ENCODE measurements around the gene IER3.
A peak's percentile ranks its signal among the peaks of the same experiment; 100 is the strongest.
"Not testable (repeated sequence)": the region's sequence is repeated elsewhere in the genome, so short reads cannot be mapped to it uniquely, and the experiment has no call there.

Gene IER3

DNA sequence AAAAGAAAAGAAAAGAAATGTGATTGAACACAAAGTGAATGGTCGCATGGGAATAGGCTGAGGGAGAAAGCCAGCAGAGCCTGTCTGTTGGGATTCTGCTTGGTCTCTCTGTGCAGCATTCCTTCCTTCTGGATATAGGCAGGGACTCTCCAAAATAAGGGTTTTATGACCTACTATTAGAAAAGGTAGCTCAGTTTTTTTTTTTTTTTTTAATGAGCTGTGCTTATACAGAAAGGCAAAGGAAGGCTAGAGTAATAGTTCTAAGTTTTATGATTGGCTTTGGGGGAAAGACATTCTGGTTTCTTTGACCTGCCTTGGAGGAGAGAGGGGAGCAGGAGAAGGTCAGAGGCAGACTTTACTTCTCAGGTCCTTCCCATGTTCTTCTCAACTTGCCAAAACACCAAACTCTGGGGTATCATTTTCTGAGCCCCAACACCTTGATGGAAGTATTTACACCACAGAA is 18.8 kb upstream of the IER3 start:
- Mint-ChIP-seq H3K27ac (peak overlapping the region; percentile 91), H3K4me3 (peak overlapping the region; percentile 45), H3K36me3 (no peaks in the 10 kb centered on the region), H3K9me3 (ENCODE audit: low read depth) (no peaks in the 10 kb centered on the region), H3K4me1 (ENCODE audit: low read depth) (peaks cover 59% of the 10 kb centered on the region), H3K27me3 (no peaks in the 10 kb centered on the region)

GRCh38 chr6:30761791-30762429 is 17.6 kb upstream of the IER3 start:
- Mint-ChIP-seq H3K4me3 (no peak overlapping the region), H3K27me3 (no peaks in the 10 kb centered on the region), H3K27ac (peak overlapping the region; percentile 78), H3K36me3 (no peaks in the 10 kb centered on the region), H3K4me1 (ENCODE audit: low read depth) (peaks cover 49% of the 10 kb centered on the region), H3K9me3 (ENCODE audit: low read depth) (no peaks in the 10 kb centered on the region)

DNA sequence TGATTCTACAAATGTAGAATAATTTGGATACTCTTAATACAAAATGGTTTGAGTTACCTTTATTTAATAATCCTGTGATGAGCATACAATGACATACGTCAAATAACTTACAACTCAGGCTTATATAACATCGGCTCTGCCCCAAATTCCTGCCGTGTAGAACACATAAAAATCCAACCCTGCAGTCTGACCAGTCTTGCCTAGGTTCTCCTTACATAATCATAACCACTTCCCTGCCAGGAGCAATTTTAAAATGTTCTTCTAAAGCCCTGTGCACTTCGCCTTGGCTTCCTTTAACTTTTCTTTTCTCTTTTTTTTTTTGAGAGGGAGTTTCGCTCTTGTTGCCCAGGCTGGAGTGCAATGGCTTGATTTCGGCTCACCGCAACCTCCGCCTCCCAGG is 16.2 kb upstream of the IER3 start:
- H3K27ac Mint-ChIP-seq, result no peak overlapping the region
- peaks cover 41% of the 10 kb centered on the region for H3K4me1 Mint-ChIP-seq (ENCODE audit: low read depth)
- H3K9me3 Mint-ChIP-seq (ENCODE audit: low read depth), result no peaks in the 10 kb centered on the region
- H3K4me3 Mint-ChIP-seq, result no peak overlapping the region
- H3K36me3 Mint-ChIP-seq, result no peaks in the 10 kb centered on the region
- H3K27me3 Mint-ChIP-seq, result no peaks in the 10 kb centered on the region

DNA sequence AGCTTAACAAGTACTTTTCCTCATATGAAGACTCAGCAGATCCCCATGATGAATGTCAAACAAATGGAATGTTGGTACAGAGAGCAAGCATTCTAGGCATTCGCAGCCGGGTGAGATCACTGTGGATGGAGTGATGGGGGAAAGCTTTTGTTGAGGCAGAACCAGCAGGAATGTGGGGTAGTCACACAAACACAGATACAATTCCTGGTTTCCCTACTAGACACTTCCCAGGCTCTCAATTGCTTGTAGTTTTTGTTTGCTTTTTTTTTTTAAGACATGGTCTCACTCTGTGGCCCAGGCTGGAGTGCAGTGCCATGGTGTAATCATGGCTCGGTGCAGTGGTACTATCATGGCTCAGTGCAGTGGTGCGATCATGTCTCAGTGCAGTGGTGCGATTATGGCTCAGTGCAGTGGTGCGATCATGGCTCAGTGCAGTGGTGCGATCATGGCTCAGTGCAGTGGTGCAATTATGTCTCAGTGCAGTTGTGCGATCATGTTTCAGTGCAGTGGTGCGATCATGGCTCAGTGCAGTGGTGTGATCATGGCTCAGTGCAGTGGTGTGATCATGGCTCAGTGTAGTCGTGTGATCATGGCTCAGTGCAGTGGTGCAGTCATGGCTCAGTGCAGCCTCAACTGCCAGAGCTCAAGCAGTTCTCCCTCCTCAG is 15.4 kb upstream of the IER3 start:
- Mint-ChIP-seq H3K27ac (no peak overlapping the region), H3K36me3 (no peaks in the 10 kb centered on the region), H3K9me3 (ENCODE audit: low read depth) (no peaks in the 10 kb centered on the region), H3K4me1 (ENCODE audit: low read depth) (peaks cover 35% of the 10 kb centered on the region), H3K27me3 (no peaks in the 10 kb centered on the region), H3K4me3 (no peak overlapping the region)

- Mint-ChIP-seq H3K27me3 (no peaks in the 10 kb centered on the region), H3K27ac (no peak overlapping the region), H3K4me3 (no peak overlapping the region), H3K4me1 (ENCODE audit: low read depth) (peaks cover 21% of the 10 kb centered on the region), H3K9me3 (ENCODE audit: low read depth) (no peaks in the 10 kb centered on the region), H3K36me3 (no peaks in the 10 kb centered on the region)
Observed at GRCh38 chr6:30757261-30757904, 13.0 kb upstream of the IER3 start.

DNA sequence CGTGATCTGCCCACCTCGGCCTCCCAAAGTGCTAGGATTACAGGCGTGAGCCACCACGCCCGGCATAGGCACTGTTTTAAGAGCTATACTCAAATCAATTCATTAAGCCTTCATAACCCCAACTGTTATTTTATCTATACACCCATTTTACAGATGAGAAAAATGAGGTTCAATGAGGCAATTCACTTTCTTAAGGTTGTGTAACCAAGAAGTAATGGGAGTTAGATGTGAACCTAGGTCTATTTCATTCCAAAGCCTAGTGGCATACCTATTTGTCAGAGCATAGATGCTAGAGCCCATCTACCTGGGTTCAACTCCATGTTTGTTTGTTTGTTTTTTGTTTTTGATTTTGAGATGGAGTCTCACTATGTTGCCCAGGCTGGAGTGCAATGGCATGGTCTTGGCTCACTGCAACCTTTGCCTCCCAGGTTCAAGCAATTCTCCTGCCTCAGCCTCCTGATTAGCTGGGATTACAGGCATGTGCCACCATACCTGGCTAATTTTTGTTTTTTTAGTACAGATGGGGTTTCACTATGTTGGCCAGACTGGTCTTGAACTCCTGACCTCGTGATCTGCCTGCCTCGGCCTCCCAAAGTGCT is 12.2 kb upstream of the IER3 start:
- not testable (repeated sequence) for H3K9me3 Mint-ChIP-seq (ENCODE audit: low read depth); H3K4me3 Mint-ChIP-seq

DNA sequence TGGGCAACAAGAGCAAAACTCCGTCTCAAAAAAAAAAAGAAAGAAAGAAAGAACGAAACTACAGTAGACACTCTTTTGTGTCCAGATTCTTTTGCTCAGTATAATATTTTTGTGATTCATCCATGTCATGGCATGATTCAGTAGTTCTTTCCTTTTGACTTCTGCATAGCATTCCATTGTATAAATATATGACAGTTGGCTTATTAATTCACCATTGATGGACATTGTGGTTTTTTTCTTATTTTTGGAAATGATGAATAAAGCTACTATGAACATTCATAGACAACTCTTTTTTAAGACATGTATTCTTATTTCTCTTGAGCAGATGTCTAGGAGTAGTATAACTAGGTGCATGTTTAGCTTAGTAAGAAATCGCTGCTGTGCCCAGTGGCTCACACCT is 10.3 kb upstream of the IER3 start:
- Mint-ChIP-seq H3K9me3 (ENCODE audit: low read depth) (no peaks in the 10 kb centered on the region), H3K27ac (no peak overlapping the region), H3K4me1 (ENCODE audit: low read depth) (peaks cover 16% of the 10 kb centered on the region), H3K36me3 (no peaks in the 10 kb centered on the region), H3K27me3 (no peaks in the 10 kb centered on the region), H3K4me3 (no peak overlapping the region)

More for the DNA sequence above, 12.2 kb upstream of the IER3 start:
- H3K27ac Mint-ChIP-seq, H3K27me3 Mint-ChIP-seq, H3K36me3 Mint-ChIP-seq: not testable (repeated sequence)
- peaks cover 16% of the 10 kb centered on the region for H3K4me1 Mint-ChIP-seq (ENCODE audit: low read depth)

- Mint-ChIP-seq H3K4me1 (ENCODE audit: low read depth) (peaks cover 22% of the 10 kb centered on the region), H3K36me3 (no peaks in the 10 kb centered on the region), H3K4me3 (no peak overlapping the region), H3K27ac (peak overlapping the region; percentile 31), H3K9me3 (ENCODE audit: low read depth) (no peaks in the 10 kb centered on the region), H3K27me3 (no peaks in the 10 kb centered on the region)
Observed at GRCh38 chr6:30752157-30752927, 8.0 kb upstream of the IER3 start.

DNA sequence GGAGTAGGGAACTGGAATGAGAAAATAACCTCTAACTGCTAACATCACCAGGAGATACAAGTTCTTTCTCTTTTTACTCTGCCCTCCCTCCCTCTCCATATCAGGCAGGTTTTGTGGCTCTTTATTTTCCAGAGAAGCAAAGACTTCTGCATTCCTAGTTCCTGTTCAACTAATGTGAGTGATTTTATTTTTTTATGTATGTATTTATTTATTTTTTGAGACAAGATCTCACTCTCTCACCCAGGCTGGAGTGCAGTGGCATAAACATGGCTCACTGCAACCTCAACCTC is 6.0 kb upstream of the IER3 start:
- Mint-ChIP-seq H3K4me1 (ENCODE audit: low read depth) (peaks cover 36% of the 10 kb centered on the region), H3K27ac (no peak overlapping the region), H3K9me3 (ENCODE audit: low read depth) (no peaks in the 10 kb centered on the region), H3K27me3 (no peaks in the 10 kb centered on the region), H3K36me3 (no peaks in the 10 kb centered on the region), H3K4me3 (no peak overlapping the region)

DNA sequence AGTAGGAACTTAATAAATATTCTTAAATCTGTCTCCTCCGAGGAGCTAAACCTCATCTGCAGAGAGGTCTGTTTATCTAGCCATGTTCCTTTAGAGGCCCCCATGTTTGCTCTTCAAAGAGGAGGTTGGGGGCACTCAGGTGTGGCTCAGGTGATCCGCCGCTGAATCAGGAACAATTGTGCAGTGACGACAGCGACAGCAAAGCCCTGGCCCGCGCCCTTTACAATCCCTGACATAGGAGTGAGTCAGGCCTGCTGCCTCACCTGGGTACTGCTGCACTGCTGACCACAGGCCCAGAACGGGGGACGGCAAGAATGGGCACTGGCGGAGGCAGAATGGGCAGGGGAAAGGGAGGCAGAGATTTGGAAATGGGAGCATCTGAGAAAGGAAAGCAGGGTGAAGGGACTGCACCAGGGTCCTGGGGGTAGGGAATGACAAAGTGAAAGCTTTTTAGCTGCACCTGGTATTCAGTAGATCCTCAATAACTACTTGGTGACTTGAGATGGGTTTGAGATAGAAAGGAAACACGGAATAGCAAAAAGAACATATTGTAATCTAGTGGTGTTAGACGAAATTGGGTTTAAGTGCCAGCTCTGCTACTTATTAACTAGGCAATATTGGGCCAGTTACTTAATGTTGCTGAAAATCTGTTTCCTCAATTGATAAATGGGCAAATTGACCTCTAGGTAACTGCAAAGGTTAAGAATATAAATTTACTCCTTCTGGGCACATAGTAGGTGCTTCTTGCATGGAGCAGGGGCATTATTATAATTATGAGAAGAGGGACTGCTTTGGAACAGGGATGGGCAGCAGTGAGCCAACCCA is 5.4 kb upstream of the IER3 start:
- Mint-ChIP-seq H3K27ac (peak overlapping the region; percentile 36), H3K27me3 (no peaks in the 10 kb centered on the region), H3K9me3 (ENCODE audit: low read depth) (no peaks in the 10 kb centered on the region), H3K36me3 (no peaks in the 10 kb centered on the region), H3K4me3 (no peak overlapping the region), H3K4me1 (ENCODE audit: low read depth) (peaks cover 41% of the 10 kb centered on the region)

GRCh38 chr6:30748851-30749540 is 4.6 kb upstream of the IER3 start:
- Mint-ChIP-seq H3K27ac (peak overlapping the region; percentile 36), H3K4me3 (no peak overlapping the region), H3K36me3 (no peaks in the 10 kb centered on the region), H3K4me1 (ENCODE audit: low read depth) (peaks cover 41% of the 10 kb centered on the region), H3K27me3 (no peaks in the 10 kb centered on the region), H3K9me3 (ENCODE audit: low read depth) (no peaks in the 10 kb centered on the region)

- no peak overlapping the region for H3K4me3 Mint-ChIP-seq
- H3K9me3 Mint-ChIP-seq (ENCODE audit: low read depth), result no peaks in the 10 kb centered on the region
- peaks cover 8% of the 10 kb centered on the region for H3K36me3 Mint-ChIP-seq
- no peaks in the 10 kb centered on the region for H3K27me3 Mint-ChIP-seq
- peak overlapping the region; percentile 78 for H3K27ac Mint-ChIP-seq
- peaks cover 42% of the 10 kb centered on the region for H3K4me1 Mint-ChIP-seq (ENCODE audit: low read depth)
Observed at GRCh38 chr6:30747902-30748769, 3.8 kb upstream of the IER3 start.

- no peaks in the 10 kb centered on the region for H3K27me3 Mint-ChIP-seq
- no peaks in the 10 kb centered on the region for H3K9me3 Mint-ChIP-seq (ENCODE audit: low read depth)
- H3K4me3 Mint-ChIP-seq, result no peak overlapping the region
- H3K4me1 Mint-ChIP-seq (ENCODE audit: low read depth), result peaks cover 42% of the 10 kb centered on the region
- peak overlapping the region; percentile 78 for H3K27ac Mint-ChIP-seq
- peaks cover 9% of the 10 kb centered on the region for H3K36me3 Mint-ChIP-seq
Observed at GRCh38 chr6:30747300-30747687, 2.9 kb upstream of the IER3 start.
